SIG-M5 treated with dmso at 0.1 percent for 504 hours (cell line): ENCODE data around the gene EPHA2.

Experiments
- DNase-seq: peaks from one replicate; lab custom pipeline; 2025; ENCODE audit not compliant: unreplicated experiment; lab: John Stamatoyannopoulos, UW

Gene EPHA2

GRCh38 chr1:16138772-16139221 is 17.1 kb downstream of the EPHA2 start:
- no peak for DNase-seq

GRCh38 chr1:16137890-16138467 is 17.9 kb downstream of the EPHA2 start:
- DNase-seq: no peak

- DNase-seq: no peak
These were observed 20.4 kb downstream of the EPHA2 start for GRCh38 chr1:16135501-16135900.

GRCh38 chr1:16134906-16135305 is 21.0 kb downstream of the EPHA2 start:
- DNase-seq: no peak

GRCh38 chr1:16134066-16134801 is 21.6 kb downstream of the EPHA2 start:
- no peak for DNase-seq

- no peak for DNase-seq
These were observed 22.6 kb downstream of the EPHA2 start for GRCh38 chr1:16133007-16133961.

GRCh38 chr1:16132325-16132785 is 23.5 kb downstream of the EPHA2 start:
- no peak for DNase-seq

- DNase-seq: no peak
These were observed 24.1 kb downstream of the EPHA2 start for GRCh38 chr1:16131636-16132324.

- no peak for DNase-seq
These were observed 25.0 kb downstream of the EPHA2 start for GRCh38 chr1:16130827-16131226.

- no peak for DNase-seq
These were observed 25.8 kb downstream of the EPHA2 start for GRCh38 chr1:16129921-16130543.

GRCh38 chr1:16129316-16129715 is 26.6 kb downstream of the EPHA2 start:
- no peak for DNase-seq

GRCh38 chr1:16128338-16128741 is 27.5 kb downstream of the EPHA2 start:
- DNase-seq: no peak

GRCh38 chr1:16127676-16128337 is 28.1 kb downstream of the EPHA2 start:
- DNase-seq: no peak

- no peak for DNase-seq
These were observed 28.9 kb downstream of the EPHA2 start for GRCh38 chr1:16126743-16127515.

- no peak for DNase-seq
These were observed 29.7 kb downstream of the EPHA2 start for GRCh38 chr1:16126160-16126559.

GRCh38 chr1:16125483-16125882 is 30.4 kb downstream of the EPHA2 start:
- no peak for DNase-seq

- no peak for DNase-seq
These were observed 30.8 kb downstream of the EPHA2 start for GRCh38 chr1:16125088-16125470.

- DNase-seq: no peak
These were observed 31.3 kb downstream of the EPHA2 start for GRCh38 chr1:16124377-16125087.

GRCh38 chr1:16122916-16123315 is 33.0 kb downstream of the EPHA2 start:
- DNase-seq: peak; percentile 70
